H1 (cell line): Measurements from ENCODE around the gene DHCR7. TPM values are rescaled to one million over a fixed set of nuclear protein-coding genes. Genes with fewer than 3 reads are reported as not detected.

Source experiments
- BACH1 ChIP-seq: IDR thresholded peaks from 2 replicates; pipeline ENCODE4 v1.6.1; 2012; ENCODE audit warnings: low read length, improper control_type of control experiment
- BCL11A ChIP-seq, 2 experiments: IDR thresholded peaks; one replicate each; pipeline ENCODE4 v1.6.1; 2011; ENCODE audit warnings: low read depth in 2 of 2, low read length in 2 of 2, mild to moderate bottlenecking in 2 of 2
- CBX8 ChIP-seq: fragments of 300-800, 300-1000 bp; sonication (generic); IDR thresholded peaks from 2 replicates; pipeline ENCODE4 v1.7.1; 2016; ENCODE audit warnings: low read depth, low read length, borderline replicate concordance
- CHD7 ChIP-seq: fragments of 300-600 bp; sonication (generic); IDR thresholded peaks from 2 replicates; pipeline ENCODE4 v1.7.1; 2012; ENCODE audit warnings: low read length, moderate library complexity, mild to moderate bottlenecking, inconsistent platforms; ENCODE audit not compliant: insufficient replicate concordance
- JUN ChIP-seq: IDR thresholded peaks from 2 replicates; pipeline ENCODE4 v1.6.1; 2011; ENCODE audit warnings: low read depth, mild to moderate bottlenecking, improper control_type of control experiment, low read length
- POU5F1 ChIP-seq: IDR thresholded peaks from 2 replicates; pipeline ENCODE4 v1.6.1; 2011; ENCODE audit warnings: low read depth, mild to moderate bottlenecking, low read length, moderate library complexity
- SIX5 ChIP-seq: IDR thresholded peaks from 2 replicates; pipeline ENCODE4 v1.6.1; 2011; ENCODE audit warnings: mild to moderate bottlenecking, low read depth, low read length
- ZNF274 ChIP-seq: IDR thresholded peaks from 2 replicates; pipeline ENCODE4 v1.7.0; 2012; ENCODE audit warnings: low read length, borderline replicate concordance; ENCODE audit errors: extremely low read depth
- polyA plus RNA-seq, 7 experiments: library from polyadenylated mRNA; depleted of rRNA in 3 of 7; stranded (reverse) in 5 of 7; unstranded in 2 of 7; fragments of >200 nt in 5 of 7; fragments of 200-250 nt in 2 of 7; gene quantifications; 1 replicate in 5 of 7; 2 replicates in 1 of 7; 4 replicates in 1 of 7; pipeline versions ENCODE4 v1.2.1 to v1.2.3, GENCODE V29; 2011 to 2013; ENCODE audit warnings: missing spikeins in 2 of 7, mixed read lengths in 2 of 7
- total RNA-seq: library from RNA; stranded (reverse); fragmentation: NEBNext Ultra II Directional; extraction: Animal tissue kit (Norgen Biotek cat#: 25700); gene quantifications from 2 replicates; pipeline ENCODE4 v1.2.1, GENCODE V29; 2021

Gene DHCR7
- total and polyA plus RNA-seq, 2 of the 8 experiments (the other 6 are each of a cell fraction or from before 2014, with no cell fraction given), result 144 to 157 TPM

GRCh38 chr11:71400216-71400615 lies 48.0 kb downstream of the DHCR7 start (continued):
- TF ChIP-seq CHD7 (no peak), ZNF274 (no peak), SIX5 (no peak), BCL11A (IDR thresholded peaks at IDR 0.05; ENCODE audit: low read depth in 2 of 2, low read length in 2 of 2) (no peak), JUN (no peak), BACH1 (no peak), POU5F1 (no peak), CBX8 (no peak)
